Measurements from ENCODE around the gene ABAT.

The ABAT gene

GRCh38 chr16:8725513-8726178, 51.2 kb downstream of the ABAT start:
- no peak for ATAC-seq
- TF ChIP-seq OSR1 (CRISPR knock-in tag; IDR thresholded peaks at IDR 0.05), result no peak
- no peak for TF ChIP-seq ZFP3 (CRISPR knock-in tag; IDR thresholded peaks at IDR 0.05)
- no peak for TF ChIP-seq CSRNP3 (CRISPR knock-in tag; IDR thresholded peaks at IDR 0.05)
- TF ChIP-seq CREB5 (CRISPR knock-in tag; IDR thresholded peaks at IDR 0.05; ENCODE audit: low read depth), result no peak
- no peak for TF ChIP-seq ZC3H10 (CRISPR knock-in tag; IDR thresholded peaks at IDR 0.05)
- TF ChIP-seq ESRRG (CRISPR knock-in tag; IDR thresholded peaks at IDR 0.05), result no peak
- TF ChIP-seq ZNF70 (CRISPR knock-in tag; IDR thresholded peaks at IDR 0.05), result no peak
- no peak for TF ChIP-seq PATZ1 (CRISPR knock-in tag; IDR thresholded peaks at IDR 0.05; ENCODE audit: borderline replicate concordance)
- TF ChIP-seq CSDC2 (CRISPR knock-in tag; IDR thresholded peaks at IDR 0.05), result no peak
- TF ChIP-seq TCF4 (CRISPR knock-in tag; IDR thresholded peaks at IDR 0.05; ENCODE audit: borderline replicate concordance), result no peak
- no peak for TF ChIP-seq BACH2 (CRISPR knock-in tag; IDR thresholded peaks at IDR 0.05; ENCODE audit: borderline replicate concordance)
- no peak for TF ChIP-seq RARB (CRISPR knock-in tag; IDR thresholded peaks at IDR 0.05)
- TF ChIP-seq ISL1 (CRISPR knock-in tag; IDR thresholded peaks at IDR 0.05), result no peak
- no peak for TF ChIP-seq ZNF565 (CRISPR knock-in tag; conservative IDR thresholded peaks at IDR 0.05; ENCODE audit: low read depth)
- TF ChIP-seq POU6F1 (CRISPR knock-in tag; IDR thresholded peaks at IDR 0.05; ENCODE audit: borderline replicate concordance, low read depth), result no peak
- TF ChIP-seq TSHZ2 (CRISPR knock-in tag; IDR thresholded peaks at IDR 0.05), result no peak
- no peak for TF ChIP-seq PPARA (CRISPR knock-in tag; IDR thresholded peaks at IDR 0.05; ENCODE audit: borderline replicate concordance)
- TF ChIP-seq ARNTL (CRISPR knock-in tag; IDR thresholded peaks at IDR 0.05; ENCODE audit: borderline replicate concordance, low read depth), result no peak
- TF ChIP-seq GLIS3 (CRISPR knock-in tag; IDR thresholded peaks at IDR 0.05), result no peak
- TF ChIP-seq SNAI2 (CRISPR knock-in tag; IDR thresholded peaks at IDR 0.05), result no peak

- no peak for ATAC-seq
- no peak for TF ChIP-seq CSRNP3 (CRISPR knock-in tag; IDR thresholded peaks at IDR 0.05)
- no peak for TF ChIP-seq BACH2 (CRISPR knock-in tag; IDR thresholded peaks at IDR 0.05; ENCODE audit: borderline replicate concordance)
Measured at GRCh38 chr16:8727131-8727806, 52.9 kb downstream of the ABAT start.

Measured in SK-N-SH treated with all-trans-retinoic acid at 6 μM for 48 hours (cell line).